ENCODE results near the gene THADA.
"Not testable (repeated sequence)": the region's sequence is repeated elsewhere in the genome, so short reads cannot be mapped to it uniquely, and the experiment has no call there.

Gene THADA

GRCh38 chr2:43537137-43537536 is 58.7 kb downstream of the THADA start:
- DNase-seq, result no peak

GRCh38 chr2:43534569-43534968 is 61.3 kb downstream of the THADA start:
- no peak for DNase-seq

- not testable (repeated sequence) for DNase-seq
Observed at GRCh38 chr2:43532572-43532971, 63.3 kb downstream of the THADA start.

- DNase-seq, result no peak
Observed at GRCh38 chr2:43531251-43531650, 64.6 kb downstream of the THADA start.

GRCh38 chr2:43526994-43527393 is 68.8 kb downstream of the THADA start:
- no peak for DNase-seq

- no peak for DNase-seq
Observed at GRCh38 chr2:43525506-43525905, 70.3 kb downstream of the THADA start.

- no peak for DNase-seq
Observed at GRCh38 chr2:43524177-43524965, 71.5 kb downstream of the THADA start.

- no peak for DNase-seq
Observed at GRCh38 chr2:43522177-43522576, 73.7 kb downstream of the THADA start.

- DNase-seq, result no peak
Observed at GRCh38 chr2:43521568-43521967, 74.3 kb downstream of the THADA start.

- no peak for DNase-seq
Observed at GRCh38 chr2:43520919-43521318, 74.9 kb downstream of the THADA start.

- no peak for DNase-seq
Observed at GRCh38 chr2:43519643-43520221, 76.1 kb downstream of the THADA start.

GRCh38 chr2:43518718-43519117 is 77.1 kb downstream of the THADA start:
- DNase-seq, result no peak

- DNase-seq, result no peak
Observed at GRCh38 chr2:43518181-43518580, 77.7 kb downstream of the THADA start.

- DNase-seq, result no peak
Observed at GRCh38 chr2:43515807-43516497, 79.9 kb downstream of the THADA start.

- DNase-seq, result no peak
Observed at GRCh38 chr2:43515248-43515647, 80.6 kb downstream of the THADA start.

- DNase-seq, result no peak
Observed at GRCh38 chr2:43513796-43514195, 82.0 kb downstream of the THADA start.

- no peak for DNase-seq
Observed at GRCh38 chr2:43513216-43513615, 82.6 kb downstream of the THADA start.

- peak; percentile 50 for DNase-seq
Observed at GRCh38 chr2:43511199-43511598, 84.6 kb downstream of the THADA start.

GRCh38 chr2:43509886-43510285 is 86.0 kb downstream of the THADA start:
- DNase-seq, result no peak

GRCh38 chr2:43508209-43508608 is 87.6 kb downstream of the THADA start:
- DNase-seq, result no peak

- no peak for DNase-seq
Observed at GRCh38 chr2:43507137-43507536, 88.7 kb downstream of the THADA start.

- no peak for DNase-seq
Observed at GRCh38 chr2:43495727-43496126, 100.1 kb downstream of the THADA start.

- no peak for DNase-seq
Observed at GRCh38 chr2:43493954-43494353, 101.9 kb downstream of the THADA start.

GRCh38 chr2:43491065-43491639 is 104.7 kb downstream of the THADA start:
- DNase-seq, result no peak

Measured in stimulated activated CD8-positive, alpha-beta memory T cell treated with anti-CD3 and anti-CD28 coated beads, Interleukin-4, amount 100 ng/mL, for 48 hours (primary cell).